Measurements from ENCODE around the gene EDDM3A.
A peak's percentile ranks its signal among the peaks of the same experiment; 100 is the strongest.
"Not testable (repeated sequence)": the region's sequence is repeated elsewhere in the genome, so short reads cannot be mapped to it uniquely, and the experiment has no call there.

Gene EDDM3A
- 0 reads per million in 2 donors for total RNA-seq

- DNase-seq, result no peak
These were observed at the start of gene EDDM3A for GRCh38 chr14:20745571-20746358. EDDM3A (plus strand) TSS chr14:20745887; CDS start chr14:20747581, 1,694 bp downstream.

- DNase-seq, result no peak
These were observed 48.9 kb upstream of the EDDM3A start for GRCh38 chr14:20696764-20697163.

- DNase-seq, result peak; percentile 23 to 73 (median 38)
These were observed 48.2 kb upstream of the EDDM3A start for GRCh38 chr14:20697273-20698017.

GRCh38 chr14:20698018-20698329 is 47.7 kb upstream of the EDDM3A start:
- no peak for DNase-seq

GRCh38 chr14:20698934-20699333 is 46.8 kb upstream of the EDDM3A start:
- no peak for DNase-seq

GRCh38 chr14:20699931-20700330 is 45.8 kb upstream of the EDDM3A start:
- no peak for DNase-seq

GRCh38 chr14:20700965-20701364 is 44.7 kb upstream of the EDDM3A start:
- DNase-seq, result not testable (repeated sequence)

GRCh38 chr14:20706657-20707355 is 38.9 kb upstream of the EDDM3A start:
- DNase-seq, result no peak

GRCh38 chr14:20707622-20708021 is 38.1 kb upstream of the EDDM3A start:
- DNase-seq, result no peak

GRCh38 chr14:20711261-20711660 is 34.4 kb upstream of the EDDM3A start:
- DNase-seq, result no peak

- DNase-seq, result no peak
These were observed 34.0 kb upstream of the EDDM3A start for GRCh38 chr14:20711685-20712084.

- DNase-seq, result peak in 1 of 5 experiments; percentile 29
These were observed 32.8 kb upstream of the EDDM3A start for GRCh38 chr14:20712904-20713303.

- no peak for DNase-seq
These were observed 31.0 kb upstream of the EDDM3A start for GRCh38 chr14:20714593-20715250.

GRCh38 chr14:20719777-20720176 is 25.9 kb upstream of the EDDM3A start:
- DNase-seq, result peak in 1 of 5 experiments; percentile 52

GRCh38 chr14:20720741-20721140 is 24.9 kb upstream of the EDDM3A start:
- DNase-seq, result peak in 1 of 5 experiments; percentile 63

- no peak for DNase-seq
These were observed 23.7 kb upstream of the EDDM3A start for GRCh38 chr14:20722016-20722415.

GRCh38 chr14:20723488-20723887 is 22.2 kb upstream of the EDDM3A start:
- no peak for DNase-seq

- not testable (repeated sequence) for DNase-seq
These were observed 19.6 kb upstream of the EDDM3A start for GRCh38 chr14:20726121-20726520.

GRCh38 chr14:20726531-20726930 is 19.2 kb upstream of the EDDM3A start:
- DNase-seq, result no peak

- DNase-seq, result no peak
These were observed 14.8 kb upstream of the EDDM3A start for GRCh38 chr14:20730891-20731290.

- no peak for DNase-seq
These were observed 13.2 kb upstream of the EDDM3A start for GRCh38 chr14:20732477-20732876.

- no peak for DNase-seq
These were observed 12.6 kb upstream of the EDDM3A start for GRCh38 chr14:20732979-20733635.
